Mononuclear cell (primary cell): ENCODE results near the gene GRK7. TPM values are rescaled to one million over a fixed set of nuclear protein-coding genes. Genes with fewer than 3 reads are reported as not detected.
"Not testable (repeated sequence)": the region's sequence is repeated elsewhere in the genome, so short reads cannot be mapped to it uniquely, and the experiment has no call there.

Source experiments
- H3K27me3 ChIP-seq: 2 replicates; pipeline ENCODE4 v1.6.0; 2011; ENCODE audit warnings: low read length, control low read depth; ENCODE audit not compliant: insufficient read depth
- H3K4me1 ChIP-seq: 2 replicates; pipeline ENCODE4 v1.5.1; 2011; ENCODE audit warnings: mild to moderate bottlenecking, low read length, control low read depth; ENCODE audit not compliant: insufficient read depth
- H3K4me3 ChIP-seq: 2 replicates; pipeline ENCODE4 v1.5.1; 2011; ENCODE audit warnings: mild to moderate bottlenecking, low read length, moderate library complexity
- H3K9me3 ChIP-seq: 2 replicates; pipeline ENCODE4 v1.5.1; 2011; ENCODE audit warnings: low read depth, mild to moderate bottlenecking, control low read depth, low read length
- total RNA-seq: library from RNA; depleted of rRNA; stranded (reverse); fragments of >200 nt; gene quantifications from one replicate; pipeline ENCODE4 v1.2.3, GENCODE V29; 2012

Gene GRK7
- total RNA-seq, 1 donor: 0.10 TPM

DNA sequence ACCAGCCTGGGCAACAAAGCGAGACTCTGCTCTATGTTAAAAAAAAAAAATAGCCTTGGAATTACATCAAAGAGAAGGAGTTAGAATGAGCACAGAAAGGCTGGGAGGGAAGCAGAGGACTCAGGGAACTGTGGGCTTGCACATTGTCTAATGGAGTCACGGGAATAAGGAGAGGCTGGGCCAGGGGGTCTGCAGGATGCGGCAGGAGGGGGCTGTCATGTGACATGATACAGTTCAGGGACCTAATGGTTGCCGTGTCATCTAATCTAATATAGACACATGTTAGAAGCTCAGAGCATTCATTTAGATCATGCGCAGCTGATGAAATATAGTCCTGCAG lies 32.5 kb downstream of the GRK7 start:
- Histone ChIP-seq H3K4me3 (no peak overlapping the region), H3K9me3 (no peaks in the 10 kb centered on the region), H3K27me3 (no peaks in the 10 kb centered on the region), H3K4me1 (peaks cover 49% of the 10 kb centered on the region)

DNA sequence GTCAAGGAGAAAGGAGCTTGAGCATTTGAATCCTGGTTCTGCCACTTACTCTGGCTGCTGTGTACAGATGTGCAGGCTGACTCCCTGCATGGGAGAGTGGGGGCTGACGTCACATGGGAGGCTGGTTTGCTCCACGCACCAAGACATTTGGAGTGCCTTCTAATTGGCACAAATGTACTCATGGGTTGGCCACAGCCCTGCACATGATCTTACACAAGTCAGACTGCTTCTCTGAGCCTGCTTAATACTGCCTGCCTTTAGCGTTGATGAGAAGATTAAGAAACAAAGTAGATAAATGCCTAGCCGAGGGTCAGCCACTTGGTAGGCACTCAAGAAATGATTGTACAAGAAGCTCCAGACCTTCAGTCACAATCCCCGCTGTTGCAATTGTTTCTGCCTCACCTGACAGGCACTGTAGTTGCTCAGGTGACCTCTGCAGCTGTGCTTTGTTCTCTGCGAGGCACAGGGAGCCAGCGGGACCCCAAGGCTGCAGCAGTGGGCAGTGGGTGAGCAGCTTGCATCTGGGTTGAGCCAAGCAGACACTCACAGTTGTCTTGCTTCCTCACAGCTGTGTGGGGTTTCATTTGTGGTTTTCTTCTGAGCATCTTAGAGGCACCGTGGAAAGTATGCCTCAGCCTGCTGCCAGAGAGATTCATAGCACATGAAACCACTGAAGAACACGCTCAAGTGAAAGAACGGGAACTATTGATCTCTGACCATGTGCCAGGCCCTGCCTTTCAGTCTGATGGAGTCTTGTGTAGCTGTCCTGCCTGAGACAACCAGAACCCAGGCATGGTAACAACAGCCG lies 33.1 kb downstream of the GRK7 start:
- Histone ChIP-seq H3K4me3 (no peak overlapping the region), H3K4me1 (peaks cover 49% of the 10 kb centered on the region), H3K9me3 (no peaks in the 10 kb centered on the region), H3K27me3 (no peaks in the 10 kb centered on the region)

DNA sequence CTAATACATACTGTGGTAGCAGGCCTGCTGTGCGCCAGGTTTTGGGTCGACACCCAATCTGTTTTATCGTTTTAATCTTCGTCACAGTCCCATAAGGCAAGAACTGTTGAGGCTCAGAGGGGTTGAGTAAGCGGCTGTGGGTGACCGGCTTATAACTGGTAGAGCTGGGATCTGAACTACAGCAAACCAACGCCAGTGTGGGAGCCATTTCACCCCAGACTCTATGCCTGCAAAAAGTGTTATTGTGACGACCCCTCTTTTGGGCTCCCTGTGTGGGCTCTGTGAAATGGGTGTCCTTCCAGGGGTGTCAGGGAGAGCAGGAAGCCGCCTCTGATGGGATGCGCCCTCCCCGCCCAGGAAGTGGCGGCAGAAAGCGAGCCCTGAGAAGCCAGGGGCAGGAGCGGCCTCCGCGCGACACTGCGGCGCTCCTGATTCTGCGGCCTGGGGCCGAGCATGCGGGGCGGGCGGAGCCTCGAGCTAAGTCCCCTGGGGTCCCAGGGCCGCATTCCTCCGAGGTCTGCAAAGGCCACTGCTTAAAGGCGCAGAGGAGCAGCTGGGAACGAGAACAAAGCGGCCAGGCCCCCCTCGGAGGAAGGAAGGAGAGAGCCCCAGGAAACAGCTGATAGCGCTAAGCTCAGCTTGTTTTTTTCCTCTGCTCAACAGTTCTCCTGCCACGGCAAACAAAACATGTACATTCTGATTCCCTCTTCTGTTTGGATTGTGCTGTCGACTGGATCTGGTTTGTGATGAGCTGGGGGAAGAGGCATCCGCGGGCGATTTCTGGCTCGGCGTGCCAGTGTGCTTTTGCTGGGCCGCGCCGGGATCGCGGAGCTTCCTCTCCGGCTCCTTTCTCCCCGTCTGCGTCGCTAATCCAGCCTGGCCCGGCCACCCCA lies 33.9 kb downstream of the GRK7 start:
- Histone ChIP-seq H3K4me3 (peak overlapping the region; percentile 39), H3K9me3 (no peaks in the 10 kb centered on the region), H3K27me3 (no peaks in the 10 kb centered on the region), H3K4me1 (peaks cover 49% of the 10 kb centered on the region)

DNA sequence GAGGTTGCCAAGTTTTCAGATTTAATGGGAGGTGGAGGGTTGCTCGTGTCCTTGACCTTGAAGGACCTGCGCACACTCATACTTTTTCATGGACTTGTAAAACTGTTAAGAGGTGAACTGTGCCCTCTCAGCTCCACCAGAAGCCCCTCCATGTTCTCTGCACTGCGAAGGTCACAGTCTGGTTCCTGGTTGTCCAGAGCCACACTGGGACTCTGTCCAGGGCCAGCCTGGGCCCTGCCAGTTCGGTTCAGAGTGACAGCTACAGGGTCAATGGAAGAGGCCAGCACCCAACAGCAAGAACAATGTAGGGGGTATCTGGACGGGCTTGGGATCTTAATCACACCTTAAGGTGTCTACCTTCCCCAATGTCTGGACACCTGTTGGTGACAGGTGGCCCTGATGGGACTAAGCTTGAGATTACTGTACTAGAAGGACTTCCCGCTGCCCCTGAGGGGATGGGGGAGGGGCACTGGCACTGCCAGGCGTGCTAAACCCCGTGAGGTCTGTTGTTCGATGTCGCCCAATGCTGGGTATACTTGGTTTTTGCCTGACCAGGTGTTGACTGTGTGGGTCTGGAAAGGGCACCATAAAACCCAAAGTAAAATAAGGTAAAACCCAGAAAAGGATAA lies 34.7 kb downstream of the GRK7 start:
- Histone ChIP-seq H3K4me1 (peaks cover 49% of the 10 kb centered on the region), H3K9me3 (no peaks in the 10 kb centered on the region), H3K27me3 (no peaks in the 10 kb centered on the region), H3K4me3 (peak overlapping the region; percentile 39)

DNA sequence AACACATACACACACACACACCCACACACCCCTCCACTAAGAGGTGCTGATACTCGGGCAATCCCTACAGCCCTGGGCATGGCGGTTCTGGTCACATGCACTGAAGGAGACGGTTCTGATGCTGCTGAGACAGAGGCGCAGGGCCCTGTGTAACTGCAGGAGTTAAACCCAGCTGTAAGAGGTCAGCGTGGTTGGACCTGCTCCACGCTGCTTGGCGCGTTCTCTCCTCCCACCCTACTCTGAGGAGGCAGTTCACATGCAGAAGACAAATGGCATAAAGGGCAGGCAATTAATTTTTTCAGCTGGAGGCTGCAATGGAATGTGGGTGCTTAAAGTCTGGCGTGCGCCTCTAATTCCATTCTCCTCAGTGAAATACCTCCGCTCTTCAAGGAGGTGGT lies 35.2 kb downstream of the GRK7 start:
- H3K4me3 ChIP-seq: no peak overlapping the region
- H3K4me1 ChIP-seq: peaks cover 49% of the 10 kb centered on the region
- H3K27me3 ChIP-seq: no peaks in the 10 kb centered on the region
- H3K9me3 ChIP-seq: no peaks in the 10 kb centered on the region

DNA sequence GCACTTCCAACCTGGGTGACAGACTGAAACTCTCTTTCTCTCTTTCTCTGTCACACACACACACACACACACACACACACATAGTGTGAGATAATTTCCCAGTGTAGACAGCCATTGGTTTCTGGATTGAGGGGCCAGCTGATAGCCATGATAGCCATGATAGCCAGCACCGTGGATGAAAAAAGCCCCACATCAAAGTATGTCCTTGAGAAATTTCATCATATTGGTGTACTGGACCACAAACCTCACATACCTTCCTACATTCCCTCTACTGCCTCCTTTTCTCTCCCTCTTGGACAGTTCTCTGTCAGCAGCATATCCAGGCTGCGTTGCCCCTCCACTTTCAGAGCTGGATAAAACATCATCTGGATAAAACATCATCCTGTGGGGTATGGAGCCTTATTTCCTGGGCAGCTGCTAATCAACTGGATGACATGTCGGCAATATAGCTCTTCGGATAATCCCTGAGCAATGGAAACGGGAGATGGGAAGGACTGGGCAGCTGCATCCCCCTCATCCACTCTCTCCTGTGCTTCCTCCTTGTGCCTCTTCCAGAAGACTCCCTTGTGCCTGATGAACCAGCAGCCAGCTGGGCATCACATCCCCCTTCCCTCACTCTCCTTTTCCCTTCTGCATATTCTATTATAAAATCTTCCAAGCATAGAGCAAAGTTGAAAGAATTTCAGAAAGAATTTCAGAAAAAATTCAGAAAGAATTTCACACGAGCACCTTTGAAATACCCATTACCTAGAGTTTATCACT lies 39.3 kb downstream of the GRK7 start:
- Histone ChIP-seq H3K27me3 (no peaks in the 10 kb centered on the region), H3K4me3 (no peak overlapping the region), H3K4me1 (peaks cover 14% of the 10 kb centered on the region), H3K9me3 (no peaks in the 10 kb centered on the region)

DNA sequence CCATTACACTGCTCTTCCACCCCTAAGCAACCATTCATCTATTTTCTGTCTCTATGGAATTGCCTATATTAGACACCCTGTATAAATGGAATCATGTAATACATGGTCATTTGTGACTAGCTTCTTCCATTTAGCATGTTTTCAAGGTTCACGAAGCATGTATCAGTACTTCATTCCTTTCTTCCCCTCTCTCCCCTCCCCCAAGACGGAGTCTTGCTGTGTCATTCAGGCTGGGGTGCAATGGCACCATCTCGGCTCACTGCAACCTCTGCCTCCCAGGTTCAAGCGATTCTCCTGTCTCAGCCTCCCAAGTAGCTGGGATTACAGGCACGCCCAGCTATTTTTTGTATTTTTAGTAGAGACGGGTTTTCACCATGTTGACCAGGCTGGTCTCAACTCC lies 40.3 kb downstream of the GRK7 start:
- not testable (repeated sequence) for H3K9me3 ChIP-seq, H3K27me3 ChIP-seq, H3K4me1 ChIP-seq, H3K4me3 ChIP-seq

DNA sequence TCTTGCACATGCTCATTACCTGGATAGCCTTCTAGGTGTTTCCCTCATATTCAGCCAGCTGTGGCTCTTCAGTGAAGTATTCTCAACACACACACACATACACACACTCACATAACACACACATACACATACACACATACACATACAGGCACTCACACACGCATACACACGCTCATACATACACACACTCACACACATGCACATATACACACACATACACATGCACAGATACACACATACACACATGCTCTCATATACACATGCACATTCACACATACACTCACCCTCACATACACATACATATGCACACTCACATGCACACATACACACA lies 41.2 kb downstream of the GRK7 start:
- H3K4me1 ChIP-seq: no peaks in the 10 kb centered on the region
- no peaks in the 10 kb centered on the region for H3K9me3 ChIP-seq
- no peak overlapping the region for H3K4me3 ChIP-seq
- no peaks in the 10 kb centered on the region for H3K27me3 ChIP-seq

DNA sequence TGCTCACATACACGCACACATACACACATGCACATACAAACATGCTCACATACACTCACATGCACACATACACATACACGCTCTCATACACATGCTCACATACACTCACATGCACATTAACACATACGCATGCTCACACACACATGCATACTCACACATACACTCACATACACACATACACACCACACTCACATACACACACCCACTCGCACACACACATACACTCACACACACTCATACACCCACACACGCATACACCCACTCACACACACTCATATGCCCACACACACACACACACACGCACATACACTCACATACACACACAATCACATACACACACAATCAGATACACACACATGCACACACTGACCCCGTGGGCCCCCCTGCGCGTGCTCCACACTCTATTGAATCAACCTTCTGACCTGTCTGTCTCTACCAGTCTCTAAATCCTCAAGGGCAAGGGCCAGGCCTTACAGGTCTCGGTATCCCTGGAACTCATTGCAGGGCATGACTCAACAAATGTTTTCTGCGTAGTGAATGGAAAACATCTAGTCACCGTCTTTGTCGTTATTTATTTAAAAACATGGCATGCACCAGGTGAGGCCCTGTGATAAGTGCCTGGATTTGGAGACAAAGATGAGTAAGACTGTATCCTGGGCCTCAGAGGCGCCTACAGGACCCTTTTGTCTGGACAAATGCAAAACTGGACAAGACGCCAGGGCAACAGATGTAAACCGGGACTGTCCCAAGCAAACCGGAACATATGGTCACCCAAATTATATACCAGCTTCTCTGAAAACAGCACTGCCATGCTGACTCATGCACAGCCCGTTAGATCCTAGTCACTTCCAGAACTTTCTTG lies 41.8 kb downstream of the GRK7 start:
- Histone ChIP-seq H3K4me1 (no peaks in the 10 kb centered on the region), H3K27me3 (no peaks in the 10 kb centered on the region), H3K4me3 (no peak overlapping the region), H3K9me3 (no peaks in the 10 kb centered on the region)

DNA sequence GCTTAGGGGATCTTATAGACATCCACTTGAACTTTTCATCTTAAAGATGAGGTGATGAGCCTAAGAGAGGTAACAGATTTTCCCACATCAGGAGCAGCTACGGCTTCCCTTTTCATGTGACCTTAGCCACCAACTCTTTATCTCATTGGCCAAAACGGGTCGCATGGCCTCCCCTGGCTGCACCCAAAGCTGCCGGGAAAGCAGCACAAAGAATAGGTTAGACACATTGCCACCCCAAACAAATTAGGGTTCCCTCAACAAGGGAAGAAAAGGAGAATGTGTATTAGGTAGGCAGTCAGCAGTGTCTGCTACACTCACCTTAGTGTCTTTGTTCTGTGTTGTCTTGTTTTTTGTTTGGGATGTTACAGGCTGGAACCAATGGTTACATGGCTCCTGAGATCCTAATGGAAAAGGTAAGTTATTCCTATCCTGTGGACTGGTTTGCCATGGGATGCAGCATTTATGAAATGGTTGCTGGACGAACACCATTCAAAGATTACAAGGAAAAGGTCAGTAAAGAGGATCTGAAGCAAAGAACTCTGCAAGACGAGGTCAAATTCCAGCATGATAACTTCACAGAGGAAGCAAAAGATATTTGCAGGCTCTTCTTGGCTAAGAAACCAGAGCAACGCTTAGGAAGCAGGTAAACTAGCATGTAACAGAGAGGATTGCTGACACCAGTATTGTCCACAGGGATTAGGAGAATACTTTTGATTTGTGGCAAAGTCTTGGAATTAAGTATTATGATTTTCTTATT lies 44.2 kb downstream of the GRK7 start:
- no peaks in the 10 kb centered on the region for H3K27me3 ChIP-seq
- H3K4me3 ChIP-seq: no peak overlapping the region
- H3K4me1 ChIP-seq: no peaks in the 10 kb centered on the region
- no peaks in the 10 kb centered on the region for H3K9me3 ChIP-seq

DNA sequence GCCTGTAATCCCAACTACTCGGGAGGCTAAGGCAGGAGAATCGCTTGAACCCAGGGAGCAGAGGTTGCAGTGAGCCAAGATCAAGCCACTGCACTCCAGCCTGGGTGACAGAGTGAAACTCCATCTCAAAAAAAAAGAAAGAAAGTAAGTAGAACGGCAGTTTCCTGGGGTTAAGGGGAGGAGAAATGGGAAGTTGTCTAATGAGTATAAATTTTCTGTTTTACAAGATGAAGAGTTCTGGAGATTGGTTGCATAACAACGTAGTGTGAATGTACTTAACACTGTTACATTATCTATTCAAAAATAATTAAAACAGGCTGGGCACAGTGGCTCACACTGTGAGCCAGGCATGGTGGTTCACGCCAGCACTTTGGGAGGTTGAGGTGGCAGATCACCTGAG lies 45.4 kb downstream of the GRK7 start:
- Histone ChIP-seq H3K9me3 (no peaks in the 10 kb centered on the region), H3K27me3 (no peaks in the 10 kb centered on the region), H3K4me1 (no peaks in the 10 kb centered on the region), H3K4me3 (no peak overlapping the region)

DNA sequence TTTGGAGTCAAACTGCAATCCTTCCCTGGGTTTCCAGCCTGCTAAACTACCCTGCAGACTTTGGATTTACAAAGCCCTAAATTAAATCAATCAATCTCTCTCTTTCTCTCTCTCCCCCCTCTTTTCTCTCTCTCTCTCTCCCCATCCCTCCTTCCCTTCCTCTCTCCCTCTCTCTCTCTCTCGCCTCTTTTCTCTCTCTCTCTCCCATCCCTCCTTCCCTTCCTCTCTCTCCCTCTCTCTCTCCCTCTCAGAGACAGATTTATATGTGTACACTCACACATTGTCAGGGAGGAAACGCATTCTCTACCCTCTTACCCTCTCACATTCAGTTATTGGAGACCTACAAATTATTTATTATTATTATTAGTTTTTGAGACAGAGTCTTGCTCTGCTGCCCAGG lies 47.0 kb downstream of the GRK7 start:
- Histone ChIP-seq H3K4me3 (no peak overlapping the region), H3K27me3 (no peaks in the 10 kb centered on the region), H3K9me3 (no peaks in the 10 kb centered on the region), H3K4me1 (no peaks in the 10 kb centered on the region)

DNA sequence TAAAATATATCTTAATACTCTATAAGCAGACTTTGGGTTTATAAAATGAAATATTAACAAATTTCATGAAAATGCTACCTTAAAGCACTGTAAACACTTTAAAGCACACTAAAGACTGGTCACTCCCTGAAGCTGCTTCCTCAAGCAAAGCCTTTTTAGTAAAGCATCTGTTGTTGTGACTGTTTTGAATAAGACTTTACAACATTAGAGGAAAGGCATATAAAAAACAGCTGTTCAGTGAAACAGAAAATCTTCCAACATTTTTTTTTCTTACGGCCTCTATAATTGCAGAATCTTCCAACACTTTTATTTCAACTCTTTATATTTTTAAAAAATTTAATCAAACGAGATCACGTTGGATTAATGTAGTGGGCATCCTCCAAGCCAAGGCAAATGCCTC lies 48.1 kb downstream of the GRK7 start:
- H3K27me3 ChIP-seq: no peaks in the 10 kb centered on the region
- H3K4me3 ChIP-seq: no peak overlapping the region
- H3K9me3 ChIP-seq: peaks cover 4% of the 10 kb centered on the region
- no peaks in the 10 kb centered on the region for H3K4me1 ChIP-seq

DNA sequence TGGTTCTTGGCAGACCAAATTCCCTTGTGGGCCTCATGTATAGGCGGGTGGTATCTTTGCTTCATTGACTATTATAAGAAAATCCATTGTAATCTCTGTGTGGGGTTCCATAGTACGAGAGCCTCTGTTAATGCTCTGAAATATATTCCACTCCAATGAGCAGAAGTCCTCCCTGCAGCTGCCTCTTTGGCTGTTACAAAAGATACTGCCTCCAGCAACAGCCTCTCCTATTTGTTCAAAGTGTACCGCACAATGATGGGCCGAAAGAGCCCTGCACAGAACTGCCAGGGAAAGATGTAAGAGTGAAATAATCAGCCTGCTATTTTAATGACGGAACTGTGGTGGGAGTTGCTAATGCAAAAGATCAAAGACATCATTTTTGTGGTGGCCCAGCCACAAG lies 48.9 kb downstream of the GRK7 start:
- H3K9me3 ChIP-seq: peaks cover 4% of the 10 kb centered on the region
- H3K27me3 ChIP-seq: peaks cover under 1% of the 10 kb centered on the region
- no peaks in the 10 kb centered on the region for H3K4me1 ChIP-seq
- H3K4me3 ChIP-seq: no peak overlapping the region
